ENCODE results near the gene SMARCC2. TPM values are rescaled to one million over a fixed set of nuclear protein-coding genes. Genes with fewer than 3 reads are reported as not detected.

The SMARCC2 gene
- total RNA-seq: 72.4 TPM

- DNase-seq (ENCODE audit: low read depth in 2 of 3, low spot score in 2 of 3): peak; percentile 77 to 90 (median 86)
Observed at GRCh38 chr12:56189099-56189917, at the start of gene SMARCC2. SMARCC2 (minus strand) TSS chr12:56189483; CDS start chr12:56189461, 22 bp downstream.

GRCh38 chr12:56237552-56237951, 48.3 kb upstream of the SMARCC2 start:
- no peak for DNase-seq (ENCODE audit: low read depth in 2 of 3, low spot score in 2 of 3)

- no peak for DNase-seq (ENCODE audit: low read depth in 2 of 3, low spot score in 2 of 3)
Observed at GRCh38 chr12:56236985-56237384, 47.7 kb upstream of the SMARCC2 start.

- no peak for DNase-seq (ENCODE audit: low read depth in 2 of 3, low spot score in 2 of 3)
Observed at GRCh38 chr12:56236091-56236490, 46.8 kb upstream of the SMARCC2 start.

- DNase-seq (ENCODE audit: low read depth in 2 of 3, low spot score in 2 of 3): no peak
Observed at GRCh38 chr12:56234746-56235436, 45.6 kb upstream of the SMARCC2 start.

- no peak for DNase-seq (ENCODE audit: low read depth in 2 of 3, low spot score in 2 of 3)
Observed at GRCh38 chr12:56231184-56231582, 41.9 kb upstream of the SMARCC2 start.

GRCh38 chr12:56230432-56231183, 41.3 kb upstream of the SMARCC2 start:
- no peak for DNase-seq (ENCODE audit: low read depth in 2 of 3, low spot score in 2 of 3)

- no peak for DNase-seq (ENCODE audit: low read depth in 2 of 3, low spot score in 2 of 3)
Observed at GRCh38 chr12:56229916-56230431, 40.7 kb upstream of the SMARCC2 start, which contains the start of gene SLC39A5. SLC39A5 (plus strand) TSS chr12:56230051; CDS start chr12:56231275, 1,224 bp downstream.

GRCh38 chr12:56229082-56229481, 39.8 kb upstream of the SMARCC2 start:
- no peak for DNase-seq (ENCODE audit: low read depth in 2 of 3, low spot score in 2 of 3)

GRCh38 chr12:56224954-56225353, 35.7 kb upstream of the SMARCC2 start:
- DNase-seq (ENCODE audit: low read depth in 2 of 3, low spot score in 2 of 3): no peak

GRCh38 chr12:56224102-56224701, 34.9 kb upstream of the SMARCC2 start, which contains the start of gene NABP2:
NABP2 (plus strand) TSS chr12:56224342; CDS start chr12:56224857, 515 bp downstream.
- peak; percentile 72 to 97 (median 96) for DNase-seq (ENCODE audit: low read depth in 2 of 3, low spot score in 2 of 3)

- no peak for DNase-seq (ENCODE audit: low read depth in 2 of 3, low spot score in 2 of 3)
Observed at GRCh38 chr12:56223571-56224101, 34.4 kb upstream of the SMARCC2 start.

- DNase-seq (ENCODE audit: low read depth in 2 of 3, low spot score in 2 of 3): no peak
Observed at GRCh38 chr12:56222531-56222895, 33.2 kb upstream of the SMARCC2 start.

GRCh38 chr12:56221757-56222530, 32.7 kb upstream of the SMARCC2 start, which contains the start of gene RNF41:
RNF41 (minus strand) TSS chr12:56221922; CDS start chr12:56214047, 7,875 bp downstream.
- DNase-seq (ENCODE audit: low read depth in 2 of 3, low spot score in 2 of 3): peak; percentile 85 to 94 (median 92)

- DNase-seq (ENCODE audit: low read depth in 2 of 3, low spot score in 2 of 3): no peak
Observed at GRCh38 chr12:56221232-56221756, 32.0 kb upstream of the SMARCC2 start.

GRCh38 chr12:56220611-56221231, 31.4 kb upstream of the SMARCC2 start:
- DNase-seq (ENCODE audit: low read depth in 2 of 3, low spot score in 2 of 3): peak in 2 of 3 donors; percentile 54 to 65

GRCh38 chr12:56219840-56220239, 30.6 kb upstream of the SMARCC2 start:
- no peak for DNase-seq (ENCODE audit: low read depth in 2 of 3, low spot score in 2 of 3)

GRCh38 chr12:56216461-56216860, 27.2 kb upstream of the SMARCC2 start:
- DNase-seq (ENCODE audit: low read depth in 2 of 3, low spot score in 2 of 3): no peak
